Activated T-cell treated with anti-CD3 and anti-CD28 coated beads for 1 hour (primary cell): ENCODE measurements around the gene OR9Q1.

Source experiments
- DNase-seq: peaks from one replicate; pipeline ENCODE4 v3.0.0-alpha.2; 2020; ENCODE audit warnings: low read depth

Gene OR9Q1

GRCh38 chr11:58030653-58031052 is 7.0 kb downstream of the OR9Q1 start, which contains the start of gene OR6Q1:
OR6Q1 (plus strand) TSS chr11:58030953; CDS start chr11:58030953, 0 bp downstream.
- DNase-seq: no peak

DNA sequence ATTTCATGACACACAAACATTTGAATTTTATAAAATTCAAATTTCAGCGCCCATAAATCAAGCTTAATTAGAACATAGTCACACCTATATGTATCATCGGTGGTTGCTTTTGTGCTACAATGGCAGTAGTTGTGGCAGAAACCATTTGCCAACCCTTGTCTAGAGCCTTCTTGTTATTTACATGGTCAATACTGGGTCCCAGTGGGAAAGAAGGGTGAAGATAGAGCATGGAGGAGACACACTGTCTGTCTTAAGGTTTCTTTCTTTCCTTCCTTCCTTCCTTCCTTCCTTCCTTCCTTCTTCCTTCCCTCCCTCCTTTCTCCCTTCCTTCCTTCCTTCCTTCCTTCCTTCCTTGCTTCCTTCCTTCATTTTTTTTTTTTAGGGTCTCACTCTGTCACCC is 10.8 kb downstream of the OR9Q1 start:
- no peak for DNase-seq

GRCh38 chr11:58039589-58039988 is 15.9 kb downstream of the OR9Q1 start:
- DNase-seq: no peak

DNA sequence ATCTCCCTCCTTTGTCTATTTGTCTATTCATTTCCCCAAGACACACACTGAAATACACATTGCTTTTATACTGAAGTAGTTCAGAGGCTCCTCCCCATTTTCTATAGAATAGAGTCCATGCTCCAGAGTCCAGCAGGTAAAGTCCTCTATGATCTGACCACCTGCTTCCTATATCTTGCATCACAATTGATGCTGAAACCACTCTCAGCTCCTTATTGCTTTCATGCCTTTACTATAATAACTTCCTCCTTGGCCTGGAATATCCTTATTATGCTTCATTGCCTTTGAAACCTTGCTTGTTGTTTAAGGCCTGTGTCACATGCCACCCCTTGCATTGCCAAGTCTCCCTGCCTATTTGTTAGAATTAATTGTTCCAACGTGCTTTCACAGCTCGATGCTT is 19.7 kb downstream of the OR9Q1 start:
- DNase-seq: no peak

- no peak for DNase-seq
Observed at GRCh38 chr11:58046231-58046630, 22.6 kb downstream of the OR9Q1 start.

DNA sequence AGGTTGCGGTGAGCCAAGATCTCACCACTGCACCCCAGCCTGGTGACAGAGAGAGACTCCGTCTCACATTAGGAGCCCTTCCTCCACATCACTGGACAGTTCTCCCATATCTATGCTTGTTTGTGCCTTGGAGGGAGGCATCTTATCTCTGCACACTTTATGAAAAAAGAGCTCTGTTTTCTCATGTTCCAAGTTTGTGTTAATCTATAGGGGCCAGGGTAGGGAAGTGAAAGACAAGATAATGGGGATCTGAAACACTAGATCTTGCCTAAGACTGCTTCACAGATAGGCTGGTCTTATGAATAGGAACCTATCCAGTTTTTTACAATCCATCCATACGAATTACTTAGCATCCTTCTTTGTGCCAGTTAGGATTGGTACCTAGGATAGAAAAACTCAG is 24.1 kb downstream of the OR9Q1 start:
- no peak for DNase-seq

- no peak for DNase-seq
Observed at GRCh38 chr11:58055806-58056401, 32.2 kb downstream of the OR9Q1 start.

DNA sequence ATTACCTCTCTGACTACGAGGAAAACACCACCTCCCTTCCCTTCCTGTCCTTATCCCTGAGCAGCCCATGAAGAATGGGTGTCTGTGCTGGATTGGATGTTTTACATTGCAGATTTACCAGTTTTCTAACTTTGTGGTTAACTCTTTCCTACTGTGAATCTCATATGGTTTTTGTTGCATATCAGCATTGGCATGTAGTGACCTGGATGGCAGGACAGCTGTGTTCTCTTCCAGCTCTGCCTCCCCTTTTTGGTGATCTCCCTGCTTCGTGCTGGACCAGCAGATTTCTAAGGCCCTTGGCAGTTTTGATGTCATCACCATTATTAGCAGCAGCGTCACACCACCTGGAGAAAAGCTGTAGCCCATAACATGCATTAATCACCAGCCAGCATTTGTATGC is 33.8 kb downstream of the OR9Q1 start:
- DNase-seq: no peak

DNA sequence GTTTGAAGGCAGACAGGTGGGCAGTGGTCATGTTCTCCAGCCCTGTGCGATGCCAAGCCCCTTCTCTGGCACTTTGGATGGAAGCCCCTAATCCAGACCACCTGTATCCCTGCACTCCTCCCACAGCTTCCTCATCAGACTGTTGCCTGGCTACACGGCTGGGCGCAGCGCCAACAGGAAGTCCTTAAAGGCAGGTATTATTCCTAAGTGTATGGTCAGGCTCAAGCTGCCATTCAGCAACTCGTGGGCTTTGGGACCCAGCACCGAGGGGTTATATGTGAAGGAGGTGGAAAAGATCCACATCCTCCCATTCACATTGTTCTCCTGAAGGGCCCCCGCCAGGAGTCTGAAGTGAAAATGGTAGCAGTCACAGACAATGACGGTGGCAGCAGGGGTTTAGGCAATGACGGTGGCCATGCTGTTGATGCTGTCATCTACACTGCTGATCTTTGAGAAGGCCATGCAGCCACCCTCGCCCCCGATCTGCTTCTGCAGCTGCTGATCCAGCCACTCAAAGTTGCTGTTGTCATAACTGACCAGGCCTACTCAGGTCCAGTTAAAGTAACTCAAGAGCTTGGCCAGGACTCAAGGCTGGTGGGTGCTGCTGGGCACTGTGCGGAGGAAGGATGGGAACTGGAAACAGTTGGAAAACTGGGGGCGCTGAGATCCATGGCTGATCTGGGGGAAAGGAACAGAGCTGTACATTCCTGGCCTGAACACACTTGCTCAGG is 34.8 kb downstream of the OR9Q1 start:
- DNase-seq: no peak

GRCh38 chr11:58059007-58059350 is 35.3 kb downstream of the OR9Q1 start:
- DNase-seq: no peak

- DNase-seq: no peak
Observed at GRCh38 chr11:58060535-58060934, 36.9 kb downstream of the OR9Q1 start.

- no peak for DNase-seq
Observed at GRCh38 chr11:58060939-58061672, 37.4 kb downstream of the OR9Q1 start.

GRCh38 chr11:58061813-58062212 is 38.1 kb downstream of the OR9Q1 start:
- DNase-seq: no peak

DNA sequence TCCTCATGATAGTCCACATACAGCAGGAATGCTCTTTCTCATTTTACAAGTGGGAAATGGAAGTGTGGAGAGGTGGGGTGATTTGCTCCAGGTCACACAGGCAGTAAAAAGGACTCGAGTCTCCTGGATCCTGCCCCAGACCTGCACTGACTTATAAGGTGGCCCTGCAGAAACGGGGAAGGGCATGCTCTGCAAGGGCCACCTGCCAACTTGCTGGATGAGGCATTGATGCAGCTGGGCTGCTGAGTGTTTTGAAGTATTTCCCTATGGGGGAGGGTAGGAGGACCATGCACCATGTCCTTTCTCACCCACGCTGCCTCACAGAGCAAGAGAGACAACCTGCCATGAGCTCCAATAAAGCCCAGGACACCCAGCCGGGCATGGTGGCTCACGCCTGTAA is 44.0 kb downstream of the OR9Q1 start:
- no peak for DNase-seq

GRCh38 chr11:58068655-58069054 is 45.0 kb downstream of the OR9Q1 start:
- DNase-seq: no peak

GRCh38 chr11:58070585-58070984 is 46.9 kb downstream of the OR9Q1 start:
- DNase-seq: no peak

- DNase-seq: no peak
Observed at GRCh38 chr11:58075781-58076180, 52.1 kb downstream of the OR9Q1 start.

- DNase-seq: no peak
Observed at GRCh38 chr11:58086528-58086927, 62.8 kb downstream of the OR9Q1 start.

DNA sequence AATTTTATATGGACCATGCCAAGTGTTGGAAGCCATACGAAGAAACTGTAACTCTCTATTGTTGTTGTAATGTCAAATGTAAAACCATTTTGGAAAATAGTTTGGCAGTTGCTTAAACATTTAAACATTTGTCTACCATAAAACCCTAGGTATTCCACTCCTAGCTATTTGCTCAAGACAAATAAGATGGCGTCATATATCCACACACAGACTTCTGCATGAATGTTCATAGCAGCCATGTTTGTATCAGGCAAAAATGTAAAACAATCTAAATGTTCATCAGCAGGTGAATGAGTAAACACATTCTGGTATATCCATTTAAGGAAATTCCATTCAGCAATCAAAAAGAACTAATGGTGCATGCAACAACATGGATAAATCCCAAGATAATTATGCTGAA is 73.8 kb downstream of the OR9Q1 start:
- DNase-seq: no peak

- DNase-seq: no peak
Observed at GRCh38 chr11:58121096-58121495, 97.4 kb downstream of the OR9Q1 start.

DNA sequence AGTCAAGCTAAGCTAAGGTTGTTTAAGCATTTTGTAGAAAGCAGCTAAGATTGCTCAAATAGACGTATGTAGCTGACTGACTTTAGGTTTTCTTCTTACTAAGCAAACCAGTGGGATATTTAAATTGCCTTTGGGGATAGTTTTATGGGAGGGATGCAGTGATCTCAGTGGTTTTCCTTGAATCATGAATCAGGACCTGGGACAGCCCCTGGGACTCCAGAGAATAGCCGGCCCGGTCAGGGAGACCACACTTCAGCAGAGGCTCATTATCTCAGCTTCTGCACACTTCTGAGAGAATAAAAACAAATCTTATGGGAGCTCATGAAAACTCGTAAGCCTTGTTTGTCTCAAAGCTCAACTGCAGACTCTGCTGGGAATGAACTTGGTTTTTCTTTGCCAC is 101.8 kb downstream of the OR9Q1 start, which contains the start of gene OR9I1:
OR9I1 (minus strand) TSS at position 62 of the 400 bp plus-strand sequence. CDS start 6,086 bp downstream, outside the sequence.
- DNase-seq: no peak

- DNase-seq: no peak
Observed at GRCh38 chr11:58127350-58127749, 103.7 kb downstream of the OR9Q1 start.
